Left cardiac atrium (tissue), 4 donors: ENCODE data around the gene HTR6. TPM values are rescaled to one million over a fixed set of nuclear protein-coding genes. Genes with fewer than 3 reads are reported as not detected.
"Not testable (repeated sequence)": the region's sequence is repeated elsewhere in the genome, so short reads cannot be mapped to it uniquely, and the experiment has no call there.

Source experiments
- ATAC-seq, 2 donors: fragments of 200-7000 bp; cut with Tn5 transposase; one replicate each; pipeline ENCODE4 v1.9.1; 2020; ENCODE audit warnings: mild to moderate bottlenecking in 2 of 2, moderate library complexity in 2 of 2
- DNase-seq: peaks from one replicate; pipeline ENCODE4 v3.0.0-alpha.2; 2020
- intact Hi-C, 2 donors: fragments of 100-400 bp; cut with DNase I; formaldehyde crosslinking; loops; one replicate each; pipeline versions ENCODE4 v1.14.1 to v1.15.1; 2022 to 2023
- long read RNA-seq: library from polyadenylated mRNA; unstranded; transcript quantifications from one replicate; pipeline ENCODE4 v2.0.0, GENCODE V29; 2021
- total RNA-seq, 2 donors: library from RNA; stranded (reverse); fragmentation: NEBNext Ultra II Directional; extraction: Animal tissue kit (Norgen Biotek cat#: 25700); gene quantifications; one replicate each; pipeline ENCODE4 v1.2.1, GENCODE V29; 2021
- donor health status: DM: no; HTN: yes; CAD: no.
- donor health status: DM: no; HTN: yes; CAD: no; lungs with severe emphysema.
- donor health status: DM: yes; HTN: yes; CAD: no.
- donor health status: Dilated cardiomyopathy.

HTR6 gene
- total RNA-seq, result not detected
- long read RNA-seq, result 0 reads

GRCh38 chr1:19664453-19665185, at the start of gene HTR6:
TSS of gene HTR6 (plus strand) at chr1:19664875. CDS start at chr1:19665754, 879 bp downstream.
- ATAC-seq, result no peak
- intact Hi-C loops, result loop anchor here in 1 of 2 donors (5.0 kb wide), 1 partner anchor 38 kb away; no protein-coding TSS in a partner anchor
- no peak for DNase-seq

DNA sequence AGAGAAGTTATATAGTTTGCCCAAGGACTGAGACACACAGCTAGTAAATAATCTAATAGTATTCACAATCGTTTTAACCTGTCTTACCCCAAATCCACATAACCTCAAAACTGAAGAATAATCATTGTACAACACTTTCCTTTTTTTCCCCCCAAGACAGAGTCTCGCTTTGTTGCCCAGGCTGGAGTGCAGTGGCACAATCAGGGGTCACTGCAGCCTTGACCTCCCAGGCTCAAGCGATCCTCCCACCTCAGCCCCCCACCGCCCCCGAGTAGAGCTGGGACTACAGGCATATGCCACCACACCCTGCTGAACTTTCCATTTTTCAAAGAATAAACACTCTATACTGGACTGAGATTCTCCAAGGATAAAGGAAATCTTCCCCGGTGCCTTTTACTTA, 49.2 kb upstream of the HTR6 start:
- intact Hi-C loops, result no loop called here
- no peak for ATAC-seq
- no peak for DNase-seq

GRCh38 chr1:19616489-19616888, 48.2 kb upstream of the HTR6 start:
- no peak for DNase-seq
- no peak for ATAC-seq
- intact Hi-C loops, result no loop called here

- no peak for DNase-seq
Observed at GRCh38 chr1:19617376-19617775, 47.3 kb upstream of the HTR6 start.

GRCh38 chr1:19618428-19618827, 46.2 kb upstream of the HTR6 start:
- ATAC-seq (no peak), DNase-seq (no peak)
- intact Hi-C loops, result no loop called here

More at GRCh38 chr1:19617376-19617775, 47.3 kb upstream of the HTR6 start:
- no peak for ATAC-seq
- intact Hi-C loops, result no loop called here

DNA sequence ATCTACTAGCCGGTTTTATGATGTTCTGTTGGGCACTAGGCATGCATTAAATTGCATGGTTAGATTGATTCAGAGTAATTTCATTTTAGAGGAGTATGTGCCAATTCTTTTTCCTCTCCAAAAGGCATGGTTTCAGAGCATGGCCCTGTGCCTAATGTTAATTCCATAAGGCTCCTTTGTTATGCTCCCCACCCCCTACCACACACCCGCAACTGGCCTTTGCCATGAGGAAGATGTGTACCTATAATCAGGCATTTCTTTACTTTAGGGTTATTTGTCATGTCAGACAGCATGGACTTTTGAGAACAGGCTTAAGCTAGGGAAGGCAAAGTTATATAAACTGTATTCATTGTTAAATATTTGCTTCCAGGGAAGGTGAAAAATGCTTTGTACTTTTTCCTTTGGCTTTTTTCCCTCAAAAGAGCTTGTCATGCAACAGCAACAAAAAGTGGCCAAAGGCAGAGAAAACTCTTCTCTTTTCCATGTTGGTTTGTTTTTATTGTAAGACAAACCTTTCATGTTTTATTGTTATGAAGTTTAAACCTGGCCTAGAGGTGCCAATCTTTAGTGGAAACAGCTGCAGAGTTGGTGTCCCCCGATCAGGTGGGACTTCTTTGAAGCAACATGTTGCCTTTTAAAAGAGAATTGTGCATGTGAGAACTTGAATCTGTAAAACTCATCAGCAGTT, 44.8 kb upstream of the HTR6 start:
- DNase-seq (no peak), ATAC-seq (no peak)
- intact Hi-C loops, result no loop called here

- DNase-seq, result no peak
- ATAC-seq, result peak in 1 of 2 donors; percentile 29
- intact Hi-C loops, result no loop called here
Observed at GRCh38 chr1:19620786-19621185, 43.9 kb upstream of the HTR6 start.

GRCh38 chr1:19621274-19621950, 43.3 kb upstream of the HTR6 start:
- peak; percentile 38 to 52 for ATAC-seq
- no peak for DNase-seq
- intact Hi-C loops, result no loop called here

- intact Hi-C loops, result no loop called here
- ATAC-seq (peak in 1 of 2 donors; percentile 79), DNase-seq (no peak)
Observed at GRCh38 chr1:19622204-19622603, 42.5 kb upstream of the HTR6 start.

GRCh38 chr1:19623523-19623922, 41.2 kb upstream of the HTR6 start:
- DNase-seq (no peak), ATAC-seq (no peak)
- intact Hi-C loops, result no loop called here

DNA sequence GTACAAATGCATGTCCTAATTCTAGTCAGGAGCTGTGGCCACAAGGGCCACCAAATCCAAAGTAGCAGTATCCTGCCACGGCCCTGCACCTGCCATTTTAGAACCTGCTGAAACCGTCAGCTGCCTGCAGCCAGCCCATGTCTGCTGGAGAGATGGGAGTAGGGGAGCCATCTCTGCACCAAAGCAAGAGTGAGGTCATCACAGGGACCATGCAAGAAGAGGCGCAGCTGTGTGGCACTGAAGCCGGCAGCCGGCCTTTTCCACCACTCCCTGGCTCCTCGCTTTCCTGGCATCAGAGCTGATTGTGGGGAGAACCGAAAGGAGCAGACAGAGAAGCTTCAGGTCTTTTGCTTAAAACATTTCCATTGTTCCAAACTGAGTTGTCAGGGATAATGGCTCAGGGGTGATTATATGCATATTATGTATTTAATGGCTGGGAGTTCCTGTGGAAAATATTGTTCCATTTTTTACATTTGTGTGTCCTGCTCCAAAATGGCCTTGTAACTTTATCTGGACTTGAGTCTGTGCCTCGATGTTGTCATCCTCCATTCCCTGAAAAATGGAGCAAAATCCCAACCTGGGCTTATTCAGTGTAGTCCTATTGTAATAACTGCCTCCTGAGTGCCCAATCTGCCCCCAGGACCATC, 39.3 kb upstream of the HTR6 start:
- no peak for DNase-seq
- ATAC-seq, result no peak
- intact Hi-C loops, result no loop called here

DNA sequence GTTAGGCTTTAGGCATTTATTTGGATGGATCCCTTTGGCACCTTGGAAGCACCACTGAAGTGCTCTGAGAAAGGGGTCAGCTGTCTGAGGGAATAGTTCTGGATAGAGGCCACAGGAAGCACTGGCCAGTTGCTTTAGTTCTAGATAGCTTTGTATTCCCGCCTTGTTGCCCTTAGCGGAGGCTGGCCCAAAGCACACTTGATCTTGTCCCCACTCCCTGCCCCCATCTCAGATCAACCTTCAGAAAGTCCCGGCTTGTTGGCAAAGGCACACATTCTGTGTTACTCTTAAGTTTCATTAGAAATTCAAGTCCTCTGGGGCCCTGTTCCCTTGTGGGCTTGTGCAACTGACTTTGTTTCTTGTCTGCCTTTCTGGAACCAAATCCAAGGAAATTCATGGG, 35.8 kb upstream of the HTR6 start:
- DNase-seq, result no peak
- intact Hi-C loops, result no loop called here
- ATAC-seq, result peak in 1 of 2 donors; percentile 71

- DNase-seq (no peak), ATAC-seq (no peak)
- intact Hi-C loops, result no loop called here
Observed at GRCh38 chr1:19629357-19629756, 35.3 kb upstream of the HTR6 start.

GRCh38 chr1:19630192-19630591, 34.5 kb upstream of the HTR6 start:
- ATAC-seq, intact Hi-C loops, DNase-seq: not testable (repeated sequence)

- ATAC-seq (no peak), DNase-seq (no peak)
Observed at GRCh38 chr1:19630720-19631395, 33.8 kb upstream of the HTR6 start.

GRCh38 chr1:19632211-19632610, 32.5 kb upstream of the HTR6 start:
- no peak for DNase-seq
- ATAC-seq, result no peak
- intact Hi-C loops, result no loop called here

More at GRCh38 chr1:19630720-19631395, 33.8 kb upstream of the HTR6 start:
- intact Hi-C loops, result no loop called here

DNA sequence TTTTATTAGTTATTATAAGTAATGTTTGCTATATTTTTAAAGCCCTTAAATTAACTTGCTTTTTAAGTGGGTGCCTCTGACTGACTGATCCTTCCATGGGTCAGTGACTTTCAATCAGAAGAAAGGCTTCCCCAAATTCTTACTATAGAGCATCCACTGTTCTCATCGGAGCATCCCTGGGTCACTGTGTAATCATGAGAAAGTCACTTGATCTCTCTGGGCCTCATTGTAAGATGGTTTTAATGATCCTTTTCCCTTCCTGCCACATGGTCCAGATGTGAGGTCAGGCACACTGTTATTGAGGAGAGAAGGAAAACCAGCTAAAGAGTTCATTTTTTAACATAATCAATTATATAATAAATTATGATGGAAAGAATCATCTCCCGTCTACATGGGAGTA, 31.6 kb upstream of the HTR6 start:
- ATAC-seq, result no peak
- intact Hi-C loops, result no loop called here

GRCh38 chr1:19635064-19635463, 29.6 kb upstream of the HTR6 start:
- intact Hi-C loops, DNase-seq, ATAC-seq: not testable (repeated sequence)

More for the DNA sequence above, 31.6 kb upstream of the HTR6 start:
- DNase-seq, result no peak

GRCh38 chr1:19635646-19636045, 29.0 kb upstream of the HTR6 start:
- DNase-seq (no peak), ATAC-seq (peak; percentile 57 to 81)
- intact Hi-C loops, result no loop called here
